ENCODE measurements around the gene KCTD18.

GRCh38 chr2:200515155-200515554 lies 5.3 kb upstream of the KCTD18 start:
- TF ChIP-seq, protein P1, sequence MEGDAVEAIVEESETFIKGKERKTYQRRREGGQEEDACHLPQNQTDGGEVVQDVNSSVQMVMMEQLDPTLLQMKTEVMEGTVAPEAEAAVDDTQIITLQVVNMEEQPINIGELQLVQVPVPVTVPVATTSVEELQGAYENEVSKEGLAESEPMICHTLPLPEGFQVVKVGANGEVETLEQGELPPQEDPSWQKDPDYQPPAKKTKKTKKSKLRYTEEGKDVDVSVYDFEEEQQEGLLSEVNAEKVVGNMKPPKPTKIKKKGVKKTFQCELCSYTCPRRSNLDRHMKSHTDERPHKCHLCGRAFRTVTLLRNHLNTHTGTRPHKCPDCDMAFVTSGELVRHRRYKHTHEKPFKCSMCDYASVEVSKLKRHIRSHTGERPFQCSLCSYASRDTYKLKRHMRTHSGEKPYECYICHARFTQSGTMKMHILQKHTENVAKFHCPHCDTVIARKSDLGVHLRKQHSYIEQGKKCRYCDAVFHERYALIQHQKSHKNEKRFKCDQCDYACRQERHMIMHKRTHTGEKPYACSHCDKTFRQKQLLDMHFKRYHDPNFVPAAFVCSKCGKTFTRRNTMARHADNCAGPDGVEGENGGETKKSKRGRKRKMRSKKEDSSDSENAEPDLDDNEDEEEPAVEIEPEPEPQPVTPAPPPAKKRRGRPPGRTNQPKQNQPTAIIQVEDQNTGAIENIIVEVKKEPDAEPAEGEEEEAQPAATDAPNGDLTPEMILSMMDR (optimal IDR thresholded peaks at IDR 0.05 in 1 of 3, IDR thresholded peaks at IDR 0.05 in 1 of 3, conservative IDR thresholded peaks at IDR 0.05 in 1 of 3; ENCODE audit: extremely low read depth in 1 of 3, insufficient read depth in 2 of 3, low read length in 3 of 3) = no peak
- no peak for TF ChIP-seq EZH2 (IDR thresholded peaks at IDR 0.05; ENCODE audit: low read length)

Data from keratinocyte (primary cell).